Inflammatory macrophage (primary cell): ENCODE results near the gene PIBF1.
A peak's percentile ranks its signal among the peaks of the same experiment; 100 is the strongest.

ENCODE experiments used
- DNase-seq, 2 donors: peaks; one replicate each; pipeline ENCODE4 v3.0.0-alpha.2; 2020 to 2022

Gene PIBF1

DNA sequence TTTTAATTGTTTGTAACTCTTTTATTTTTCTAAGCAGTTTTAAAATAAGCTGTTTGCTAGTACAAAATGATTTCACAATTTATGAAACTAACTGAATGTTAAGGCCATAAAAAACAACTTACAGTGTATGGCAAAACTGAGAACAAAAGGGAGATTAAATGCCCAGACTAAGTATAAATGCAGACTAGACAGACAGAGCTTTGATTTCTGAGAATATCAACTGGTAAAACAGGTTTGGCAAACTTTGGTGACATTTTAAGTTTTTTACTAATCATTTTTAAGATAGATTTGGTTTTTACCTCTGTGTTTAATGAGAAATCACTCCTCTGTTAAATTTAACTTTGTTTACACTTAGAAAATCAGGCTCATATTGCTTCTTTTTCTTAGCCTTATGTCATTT, 149.4 kb downstream of the PIBF1 start:
- no peak for DNase-seq

DNA sequence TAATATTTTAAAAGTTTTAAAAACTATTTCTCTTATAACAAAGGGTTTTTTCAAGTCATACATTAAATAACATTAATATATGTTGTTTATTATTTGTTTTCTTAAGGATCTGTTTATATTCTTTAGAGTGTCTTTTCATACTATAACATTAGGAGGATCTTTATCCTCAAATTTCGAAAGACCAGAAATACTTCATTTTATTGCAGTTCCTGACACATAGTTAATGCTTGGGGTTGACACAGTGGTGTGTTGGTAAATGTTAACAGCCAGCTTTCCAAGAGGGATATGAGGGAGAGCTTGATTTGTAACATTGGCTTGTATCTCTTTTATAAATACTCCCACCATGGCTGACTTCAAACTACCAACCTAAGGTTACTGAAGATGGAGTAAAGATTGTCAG, 150.3 kb downstream of the PIBF1 start:
- no peak for DNase-seq

DNA sequence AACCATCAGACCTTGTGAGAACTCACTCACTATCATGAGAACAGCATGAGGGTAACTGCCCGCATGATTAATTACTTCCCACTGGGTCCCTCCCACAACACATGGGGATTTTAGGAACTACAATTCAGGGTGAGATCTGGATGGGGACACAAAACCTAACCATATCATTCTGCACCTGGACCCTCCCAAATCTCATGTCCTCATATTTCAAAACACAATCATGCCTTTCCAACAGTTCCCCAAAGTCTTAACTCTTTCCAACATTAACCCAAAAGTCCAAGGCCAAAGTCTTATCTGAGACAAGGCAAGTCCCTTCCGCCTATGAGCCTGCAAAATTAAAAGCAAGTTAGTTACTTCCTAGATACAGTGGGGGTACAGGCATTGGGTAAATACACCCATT, 164.3 kb downstream of the PIBF1 start:
- DNase-seq, result peak in 1 of 2 donors; percentile 3

- DNase-seq, result no peak
Measured at GRCh38 chr13:72952529-72953141, 170.7 kb downstream of the PIBF1 start.

DNA sequence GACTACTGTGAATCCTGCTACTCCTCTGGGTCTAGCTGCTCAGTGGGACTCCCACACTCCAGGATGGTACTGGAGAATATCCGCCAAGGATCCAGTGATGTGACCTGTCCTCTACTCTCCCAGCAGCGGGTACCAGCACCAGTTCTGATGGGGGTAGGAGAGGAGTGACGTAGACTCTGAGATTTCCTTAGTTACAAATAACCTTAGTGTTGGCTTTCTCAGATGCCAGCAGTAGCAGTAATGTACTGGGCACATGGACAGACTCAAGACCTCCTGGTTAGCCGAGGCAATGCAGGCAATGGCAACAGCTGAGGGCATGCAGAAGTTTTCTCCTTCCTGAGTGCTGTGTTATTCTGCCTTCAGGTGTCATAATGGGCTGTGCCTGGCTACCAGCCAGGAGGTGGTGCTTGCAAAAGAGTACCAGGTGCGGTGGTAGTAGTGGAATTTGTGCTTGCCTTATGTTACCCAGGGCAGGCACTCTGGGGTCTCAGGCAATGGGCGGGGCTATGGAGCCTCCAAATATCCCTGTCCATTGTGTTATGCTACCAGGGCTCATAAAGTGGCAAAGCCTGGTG, 171.5 kb downstream of the PIBF1 start:
- no peak for DNase-seq

- no peak for DNase-seq
Measured at GRCh38 chr13:72959643-72960042, 177.7 kb downstream of the PIBF1 start.

DNA sequence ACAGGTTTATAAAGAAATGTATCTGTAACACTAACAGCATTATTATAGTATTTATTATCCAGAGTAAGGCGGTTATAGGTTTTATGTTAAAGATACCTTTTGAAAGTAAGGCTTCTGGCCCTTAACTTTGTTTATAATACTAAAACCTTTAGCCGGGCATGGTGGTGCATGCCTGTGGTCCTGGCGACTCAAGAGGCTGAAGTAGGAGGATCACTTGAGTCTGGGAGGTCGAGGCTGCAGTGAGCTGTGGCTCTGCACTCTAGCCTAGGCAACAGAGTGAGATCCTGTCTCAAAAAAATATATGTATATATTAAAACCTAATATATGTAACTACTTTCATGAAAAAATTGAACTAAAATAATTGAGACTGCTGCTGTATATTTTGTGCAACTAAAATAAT, 178.2 kb downstream of the PIBF1 start:
- no peak for DNase-seq

DNA sequence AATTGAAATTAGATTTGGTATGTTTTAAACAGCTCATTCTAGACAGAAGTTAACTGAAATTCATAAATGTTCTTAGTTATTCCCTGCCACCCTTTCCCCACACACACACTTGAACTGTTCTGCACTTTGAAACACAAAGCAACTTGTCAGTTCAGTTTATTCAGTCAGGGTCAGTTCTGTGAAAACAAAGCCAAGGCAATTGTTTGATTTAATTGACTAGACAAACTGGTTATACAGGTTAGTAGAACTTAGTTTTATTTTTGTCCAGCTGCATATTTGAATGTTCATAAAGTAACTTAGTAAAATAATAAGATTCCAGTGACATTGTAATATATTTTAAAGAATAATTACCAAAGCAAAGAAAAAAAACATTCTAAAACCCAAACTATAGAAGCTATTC, 178.6 kb downstream of the PIBF1 start:
- no peak for DNase-seq

GRCh38 chr13:72963762-72964161, 181.8 kb downstream of the PIBF1 start:
- DNase-seq, result peak; percentile 9 to 50

- no peak for DNase-seq
Measured at GRCh38 chr13:72970301-72970880, 188.5 kb downstream of the PIBF1 start.

DNA sequence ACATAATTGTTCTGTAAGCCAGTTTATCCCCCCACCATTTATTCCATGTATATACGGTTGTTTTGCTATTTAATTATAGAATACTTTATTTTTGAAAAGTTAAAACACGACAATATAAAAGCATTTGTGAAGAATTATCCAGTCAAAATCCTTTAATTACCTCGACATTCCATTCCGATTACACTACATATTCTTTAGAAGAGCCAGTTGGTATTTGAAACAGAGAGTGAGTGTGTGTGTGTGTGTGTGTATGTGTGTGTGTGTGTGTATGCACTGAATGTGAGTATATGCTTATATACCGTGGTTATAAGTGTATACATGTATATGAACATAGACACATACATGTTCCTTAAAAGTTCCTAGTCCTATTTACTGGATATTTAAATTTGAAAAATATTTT, 189.0 kb downstream of the PIBF1 start:
- no peak for DNase-seq

DNA sequence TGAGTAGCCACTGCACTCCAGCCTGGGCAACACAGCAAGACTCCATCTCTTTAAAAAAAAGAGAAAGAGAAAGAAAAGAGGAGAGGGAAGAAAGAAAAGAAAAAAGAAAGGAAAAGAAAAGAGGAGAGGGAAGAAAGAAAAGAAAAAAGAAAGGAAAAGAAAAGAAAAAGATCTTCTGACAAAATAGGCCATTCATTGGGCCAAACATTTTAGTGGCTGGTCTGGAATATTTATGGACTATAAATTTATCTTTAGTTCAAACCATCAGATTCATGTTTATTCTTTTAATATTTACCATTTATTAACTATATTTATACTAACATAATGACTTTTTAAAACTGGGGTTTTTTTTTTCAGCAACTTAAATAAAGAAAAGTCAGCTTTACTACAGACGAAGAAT, 191.3 kb downstream of the PIBF1 start:
- no peak for DNase-seq

- no peak for DNase-seq
Measured at GRCh38 chr13:72983085-72983768, 201.3 kb downstream of the PIBF1 start.

DNA sequence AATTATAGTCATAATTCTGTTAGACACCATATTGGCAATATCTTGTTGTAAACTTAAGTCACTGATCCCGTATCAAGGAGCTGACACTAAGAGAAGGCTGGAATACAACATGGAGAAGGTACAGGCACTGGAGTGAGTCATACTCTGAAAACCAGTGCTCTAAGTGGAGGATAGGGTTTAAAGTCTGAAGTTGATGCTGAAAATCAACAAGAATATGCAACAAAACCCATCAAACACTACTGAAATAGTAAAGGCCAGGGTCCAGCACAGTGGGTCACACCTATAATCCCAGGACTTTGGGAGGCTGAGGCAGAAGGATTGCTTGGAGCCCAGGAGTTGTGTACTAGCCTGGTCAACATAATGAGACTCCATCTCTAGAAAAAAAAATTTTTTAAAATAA, 203.7 kb downstream of the PIBF1 start:
- no peak for DNase-seq

- no peak for DNase-seq
Measured at GRCh38 chr13:72986197-72986596, 204.3 kb downstream of the PIBF1 start.

DNA sequence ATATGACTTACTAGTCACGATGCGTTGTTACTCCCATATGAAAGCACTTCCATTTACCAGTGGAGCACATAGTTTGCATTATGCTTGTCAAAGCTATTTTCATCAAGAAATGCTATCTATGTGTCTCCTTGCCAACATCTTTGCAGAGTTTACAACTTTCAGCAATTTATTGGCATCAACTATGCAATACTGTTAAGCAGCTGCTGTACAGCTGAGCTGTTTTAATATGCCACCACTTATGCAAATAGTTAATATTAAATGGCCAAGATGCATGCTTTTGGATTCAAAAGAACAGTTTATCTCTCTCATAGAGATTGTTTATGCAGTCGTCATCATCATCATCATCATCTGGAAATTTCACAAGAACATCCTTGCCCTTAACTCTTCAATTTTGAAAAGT, 209.0 kb downstream of the PIBF1 start:
- no peak for DNase-seq

DNA sequence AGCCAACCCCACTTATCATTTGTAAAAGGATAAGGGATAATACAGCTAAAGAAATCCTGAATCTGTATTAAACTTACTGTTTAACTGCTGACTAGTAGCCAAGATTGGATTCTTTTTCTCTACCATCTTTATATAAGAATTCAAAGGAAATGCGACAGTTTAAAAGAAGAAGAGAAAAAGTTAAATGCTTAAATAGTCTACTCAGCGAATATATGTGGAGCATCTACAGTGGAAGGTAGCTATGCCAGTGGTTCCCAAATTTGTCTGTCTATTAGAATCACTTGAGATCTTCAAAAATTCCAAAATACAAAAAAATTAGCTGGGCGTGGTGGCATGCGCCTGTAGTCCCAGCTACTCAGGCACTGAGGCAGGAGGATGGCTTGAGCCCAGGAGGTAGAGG, 216.1 kb downstream of the PIBF1 start:
- no peak for DNase-seq

DNA sequence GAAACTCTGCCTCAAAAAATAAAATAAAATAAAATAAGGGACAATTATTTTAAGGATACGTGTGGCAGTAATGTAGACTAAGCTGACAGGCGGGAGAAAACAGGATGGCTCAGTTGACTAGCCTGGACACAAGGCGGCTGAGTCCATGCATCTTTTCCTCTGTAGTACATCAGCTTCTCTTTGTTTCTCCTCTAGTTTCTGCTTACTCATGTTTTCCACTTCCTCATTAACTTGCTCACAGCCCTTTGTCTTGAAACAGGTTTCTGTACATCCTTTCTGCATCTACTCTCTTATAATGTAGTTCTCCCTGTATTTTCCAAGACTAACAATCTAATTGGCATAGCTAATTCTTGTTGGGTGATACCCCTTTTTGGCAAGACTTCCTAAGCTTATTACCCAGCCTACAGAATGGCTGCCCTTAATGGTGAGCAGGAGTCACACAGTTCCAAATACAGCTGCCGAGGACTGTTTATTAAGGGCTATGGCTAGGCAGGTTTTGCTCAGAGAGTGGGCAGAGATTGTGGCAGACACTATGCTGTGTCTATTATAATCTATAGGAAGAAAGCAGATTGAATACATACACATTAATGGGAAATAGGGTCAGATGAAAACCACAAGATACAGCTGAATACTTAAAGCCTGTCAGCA, 218.2 kb downstream of the PIBF1 start:
- peak; percentile 5 to 76 for DNase-seq

GRCh38 chr13:73001971-73002370, 220.0 kb downstream of the PIBF1 start:
- DNase-seq, result no peak

GRCh38 chr13:73011751-73012150, 229.8 kb downstream of the PIBF1 start:
- no peak for DNase-seq

GRCh38 chr13:73015805-73016204, 233.9 kb downstream of the PIBF1 start:
- no peak for DNase-seq

GRCh38 chr13:73018336-73018735, 236.4 kb downstream of the PIBF1 start:
- no peak for DNase-seq

DNA sequence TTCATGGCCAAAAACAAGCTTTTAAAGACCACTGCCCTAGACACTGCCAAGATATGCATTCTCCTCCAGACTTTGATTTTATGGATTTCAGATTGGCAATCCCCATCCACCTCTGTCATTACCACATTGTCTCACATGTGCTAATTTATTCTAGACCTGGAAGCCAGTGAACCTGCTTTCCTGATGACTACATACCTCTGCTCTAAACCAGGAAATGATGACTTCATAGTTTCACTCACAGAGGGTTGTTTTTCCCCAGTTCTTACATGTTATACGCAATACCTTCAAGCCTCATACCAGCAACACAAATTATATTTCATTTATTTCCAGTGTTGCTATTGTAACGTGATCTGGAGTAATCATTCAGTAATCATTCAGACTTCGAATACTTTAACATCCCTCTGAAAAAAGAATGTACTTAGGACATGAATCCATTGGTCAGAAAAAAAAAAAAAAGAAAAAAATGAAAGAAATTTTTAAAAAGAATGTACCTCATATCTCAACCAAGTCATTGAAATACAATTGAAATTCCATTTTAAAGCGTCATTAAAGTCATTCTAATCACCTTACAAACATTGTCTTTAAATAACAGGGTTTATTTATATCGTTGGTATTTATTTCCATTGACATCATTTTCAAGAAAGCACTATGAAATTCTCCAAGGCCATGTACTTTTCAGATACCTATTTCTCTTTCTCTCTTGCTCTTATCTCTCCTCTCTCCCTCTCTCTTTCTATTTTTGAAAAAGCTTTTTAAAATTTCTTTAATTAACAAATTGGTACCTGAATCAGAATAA, 243.5 kb downstream of the PIBF1 start:
- DNase-seq, result no peak
